SK-N-MC (cell line): ENCODE data around the gene GIMAP2.

Experiments used
- DNase-seq: peaks from one replicate; pipeline ENCODE4 v3.0.0-alpha.2; 2011; ENCODE audit warnings: low read depth, low spot score
- H3K27ac ChIP-seq: fragments of 200-600 bp; sonication (generic); 2 replicates; pipeline ENCODE4 v1.5.1; 2016; ENCODE audit warnings: mixed run types
- H3K36me3 ChIP-seq: fragments of 200-600 bp; sonication (generic); 2 replicates; pipeline ENCODE4 v1.6.1; 2017; ENCODE audit warnings: antibody characterized with exemption, low read length, mixed read lengths; ENCODE audit not compliant: insufficient read depth
- H3K4me3 ChIP-seq: fragments of 200-600 bp; sonication (generic); 2 replicates; pipeline ENCODE4 v1.5.1; 2016
- H3K9ac ChIP-seq: fragments of 200-600 bp; sonication (generic); 2 replicates; pipeline ENCODE4 v1.8.0; 2017; ENCODE audit warnings: mixed run types, mixed read lengths; ENCODE audit not compliant: insufficient read length
- H3K9me3 ChIP-seq: fragments of 200-600 bp; sonication (generic); 2 replicates; pipeline ENCODE4 v1.6.1; 2017; ENCODE audit warnings: low read depth, mild to moderate bottlenecking, antibody characterized with exemption, low read length, moderate library complexity, mixed read lengths
- EZH2 ChIP-seq: fragments of 200-600 bp; sonication (generic); IDR thresholded peaks from one replicate; pipeline ENCODE4 v1.6.1; 2017; ENCODE audit warnings: antibody characterized with exemption
- FOXP2 ChIP-seq: optimal IDR thresholded peaks from 2 replicates; pipeline ENCODE3; 2011; ENCODE audit warnings: mild to moderate bottlenecking, moderate library complexity; ENCODE audit not compliant: insufficient read depth; ENCODE audit errors: extremely low read length, control extremely low read depth
- POLR2AphosphoS5 ChIP-seq: IDR thresholded peaks from 2 replicates; pipeline ENCODE4 v1.6.1; 2012; ENCODE audit warnings: mild to moderate bottlenecking, low read depth, low read length, borderline replicate concordance

Gene GIMAP2

DNA sequence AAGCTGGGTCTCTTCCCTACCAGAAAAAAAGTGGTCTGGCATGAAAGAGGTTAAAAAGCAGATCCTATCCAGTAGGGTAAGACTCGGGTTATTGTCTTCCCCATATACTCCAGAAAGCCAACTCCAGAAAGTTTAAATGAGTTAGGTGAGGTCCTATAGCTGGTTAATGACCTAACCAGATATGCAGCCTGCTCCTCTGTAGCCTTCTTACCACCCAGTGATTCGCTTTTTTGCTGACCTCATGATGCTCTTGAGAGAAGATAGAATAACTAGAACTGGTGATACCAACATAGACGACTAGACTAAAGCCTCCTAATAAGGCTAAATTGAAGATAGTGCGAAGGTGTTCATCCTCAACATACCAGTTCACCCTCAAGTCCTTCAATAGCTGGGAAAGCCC, 30.2 kb downstream of the GIMAP2 start:
- H3K9me3 ChIP-seq = no peaks in the 10 kb centered on the region
- no peak for DNase-seq
- TF ChIP-seq FOXP2 (no peak), EZH2 (no peak), POLR2AphosphoS5 (no peak)
- H3K27ac ChIP-seq = no peak overlapping the region
- H3K36me3 ChIP-seq = no peaks in the 10 kb centered on the region
- H3K9ac ChIP-seq = no peak overlapping the region
- H3K4me3 ChIP-seq = no peak overlapping the region

- DNase-seq = no peak
- no peak within 1 kb of the TSS for H3K27ac ChIP-seq
- H3K36me3 ChIP-seq = no peaks in the 10 kb centered on the region
- H3K9ac ChIP-seq = no peak within 1 kb of the TSS
- H3K9me3 ChIP-seq = no peaks in the 10 kb centered on the region
- no peak for TF ChIP-seq POLR2AphosphoS5
- no peak for TF ChIP-seq FOXP2
- TF ChIP-seq EZH2 = no peak
- no peak within 1 kb of the TSS for H3K4me3 ChIP-seq
Measured at GRCh38 chr7:150716368-150716767, 30.9 kb downstream of the GIMAP2 start, which contains the start of gene GIMAP1. TSS of gene GIMAP1 (plus strand) at chr7:150716613. CDS start at chr7:150719048, 2,435 bp downstream.

DNA sequence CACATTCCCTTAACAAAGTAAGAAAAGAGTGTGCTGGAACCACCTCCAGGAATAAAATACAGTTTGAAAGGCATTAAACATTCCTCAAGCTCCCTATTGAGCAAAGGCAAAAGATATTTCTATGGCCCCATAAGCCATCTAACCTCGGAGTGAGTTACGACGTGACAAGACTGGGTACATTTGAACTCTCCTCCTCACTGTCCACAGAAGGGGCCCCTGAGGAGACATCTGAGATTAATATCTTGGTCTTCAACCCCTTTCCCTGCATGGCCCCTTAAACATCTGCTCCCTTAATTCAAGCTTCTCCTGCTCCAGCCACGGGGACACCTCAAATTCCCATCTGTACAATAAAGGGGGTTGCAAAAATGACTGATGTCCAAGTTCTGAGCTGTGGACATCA, 31.4 kb downstream of the GIMAP2 start:
- Histone ChIP-seq H3K9me3 (no peaks in the 10 kb centered on the region), H3K9ac (no peak overlapping the region), H3K36me3 (no peaks in the 10 kb centered on the region), H3K4me3 (no peak overlapping the region), H3K27ac (no peak overlapping the region)
- no peak for DNase-seq
- TF ChIP-seq EZH2 = no peak
- TF ChIP-seq FOXP2 = no peak
- TF ChIP-seq POLR2AphosphoS5 = no peak

GRCh38 chr7:150717814-150718420, 32.4 kb downstream of the GIMAP2 start:
- no peak overlapping the region for H3K9ac ChIP-seq
- no peak for DNase-seq
- TF ChIP-seq FOXP2 (no peak), POLR2AphosphoS5 (no peak), EZH2 (no peak)
- no peaks in the 10 kb centered on the region for H3K36me3 ChIP-seq
- no peaks in the 10 kb centered on the region for H3K9me3 ChIP-seq
- H3K27ac ChIP-seq = no peak overlapping the region
- no peak overlapping the region for H3K4me3 ChIP-seq

- H3K9me3 ChIP-seq = no peaks in the 10 kb centered on the region
- no peak overlapping the region for H3K9ac ChIP-seq
- TF ChIP-seq POLR2AphosphoS5 = no peak
- no peak for TF ChIP-seq FOXP2
- no peak for TF ChIP-seq EZH2
- no peak for DNase-seq
- H3K36me3 ChIP-seq = no peaks in the 10 kb centered on the region
- H3K4me3 ChIP-seq = no peak overlapping the region
- H3K27ac ChIP-seq = no peak overlapping the region
Measured at GRCh38 chr7:150719436-150719835, 33.9 kb downstream of the GIMAP2 start.

GRCh38 chr7:150719960-150720891, 34.7 kb downstream of the GIMAP2 start:
- no peak for TF ChIP-seq FOXP2
- no peak for TF ChIP-seq POLR2AphosphoS5
- no peak for TF ChIP-seq EZH2
- Histone ChIP-seq H3K9ac (no peak overlapping the region), H3K9me3 (no peaks in the 10 kb centered on the region), H3K27ac (no peak overlapping the region), H3K4me3 (no peak overlapping the region), H3K36me3 (no peaks in the 10 kb centered on the region)
- no peak for DNase-seq

DNA sequence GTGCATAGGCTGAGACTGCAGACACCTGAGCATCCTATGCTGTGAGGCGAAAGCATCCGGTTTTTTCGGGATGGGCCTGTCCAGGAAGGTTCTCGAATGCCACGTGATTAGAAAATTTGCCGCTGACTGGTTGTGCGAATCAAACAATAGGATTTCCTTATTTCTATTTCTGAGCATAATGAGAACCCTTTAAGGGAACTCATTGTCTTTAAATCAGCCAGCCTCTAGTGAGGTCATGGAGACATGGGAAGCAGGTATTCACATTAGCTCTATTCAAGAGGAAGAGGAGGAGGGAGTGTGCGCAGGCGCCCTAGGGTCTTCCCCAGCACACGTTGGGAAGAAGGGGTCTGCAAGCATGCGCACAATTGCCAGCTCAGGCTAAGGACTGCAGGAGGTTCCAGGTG, 36.5 kb downstream of the GIMAP2 start:
- Histone ChIP-seq H3K36me3 (no peaks in the 10 kb centered on the region), H3K9ac (no peak overlapping the region), H3K27ac (no peak overlapping the region), H3K4me3 (no peak overlapping the region), H3K9me3 (no peaks in the 10 kb centered on the region)
- no peak for DNase-seq
- no peak for TF ChIP-seq FOXP2
- no peak for TF ChIP-seq POLR2AphosphoS5
- no peak for TF ChIP-seq EZH2

GRCh38 chr7:150722431-150722931, 37.0 kb downstream of the GIMAP2 start:
- no peak for DNase-seq
- no peak overlapping the region for H3K27ac ChIP-seq
- H3K4me3 ChIP-seq = no peak overlapping the region
- H3K9me3 ChIP-seq = no peaks in the 10 kb centered on the region
- no peak for TF ChIP-seq POLR2AphosphoS5
- TF ChIP-seq EZH2 = no peak
- no peak for TF ChIP-seq FOXP2
- no peaks in the 10 kb centered on the region for H3K36me3 ChIP-seq
- H3K9ac ChIP-seq = no peak overlapping the region

DNA sequence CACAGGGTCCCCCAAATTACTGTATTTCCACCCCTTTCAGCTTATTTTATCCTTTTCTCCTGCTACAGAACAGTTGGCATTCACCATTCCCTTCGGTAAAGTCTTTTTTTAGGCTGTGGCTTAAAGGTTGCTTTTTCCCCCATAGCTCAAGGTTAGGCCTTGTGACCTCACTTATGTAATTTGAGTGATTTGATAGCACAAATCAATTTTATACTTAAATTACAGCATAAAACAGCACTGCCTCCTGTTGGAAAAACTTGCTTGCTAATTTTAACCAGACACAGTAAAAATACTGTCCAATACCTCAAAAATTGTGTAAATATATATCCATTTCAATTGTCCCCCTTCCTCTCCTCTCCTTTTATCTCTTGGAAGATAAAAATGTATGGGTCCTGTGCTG, 38.0 kb downstream of the GIMAP2 start:
- DNase-seq = no peak
- Histone ChIP-seq H3K36me3 (no peaks in the 10 kb centered on the region), H3K27ac (no peak overlapping the region), H3K9me3 (no peaks in the 10 kb centered on the region), H3K4me3 (no peak overlapping the region), H3K9ac (no peak overlapping the region)
- TF ChIP-seq EZH2 = no peak
- no peak for TF ChIP-seq FOXP2
- no peak for TF ChIP-seq POLR2AphosphoS5
